DOHH2 (cell line): Measurements from ENCODE around the gene SPIN1.

ENCODE experiments used
- H3F3A ChIP-seq: fragments of 200-600 bp; sonication (generic), shearing (Covaris generic); 2 replicates; pipeline ENCODE4 v1.6.0; 2016; ENCODE audit warnings: antibody characterized with exemption, mild to moderate bottlenecking; ENCODE audit not compliant: control insufficient read depth, insufficient read depth
- H3K27ac ChIP-seq: fragments of 200-600 bp; sonication (generic); 2 replicates; pipeline ENCODE4 v1.5.1; 2014; ENCODE audit warnings: low read depth, mild to moderate bottlenecking, low read length, moderate library complexity
- H3K27me3 ChIP-seq: fragments of 200-600 bp; sonication (generic); 2 replicates; pipeline ENCODE4 v1.6.1; 2014; ENCODE audit warnings: mild to moderate bottlenecking, low read length, mixed read lengths; ENCODE audit not compliant: control insufficient read depth
- H3K36me3 ChIP-seq: fragments of 200-600 bp; sonication (generic); 2 replicates; pipeline ENCODE4 v1.6.1; 2014; ENCODE audit warnings: mild to moderate bottlenecking, low read length, moderate library complexity, mixed read lengths; ENCODE audit not compliant: control insufficient read depth
- H3K4me1 ChIP-seq: fragments of 200-600 bp; sonication (generic); 2 replicates; pipeline ENCODE4 v1.6.1; 2014; ENCODE audit warnings: mild to moderate bottlenecking, low read length, mixed read lengths; ENCODE audit not compliant: control insufficient read depth
- H3K4me2 ChIP-seq: fragments of 200-600 bp; sonication (generic); 2 replicates; pipeline ENCODE4 v1.6.0; 2014; ENCODE audit warnings: mild to moderate bottlenecking, low read length, moderate library complexity
- H3K4me3 ChIP-seq: fragments of 200-600 bp; sonication (generic); 2 replicates; pipeline ENCODE4 v1.5.1; 2014; ENCODE audit warnings: mild to moderate bottlenecking, low read length, mixed read lengths
- H3K79me2 ChIP-seq: fragments of 200-600 bp; sonication (generic); 2 replicates; pipeline ENCODE4 v1.6.1; 2014; ENCODE audit warnings: mild to moderate bottlenecking, low read length, mixed read lengths; ENCODE audit not compliant: control insufficient read depth
- H3K9me2 ChIP-seq: fragments of 200-600 bp; sonication (generic); replicated peaks from 2 replicates; pipeline ENCODE4 v1.6.1; 2014; ENCODE audit warnings: mild to moderate bottlenecking, low read length, mixed read lengths; ENCODE audit not compliant: control insufficient read depth
- H3K9me3 ChIP-seq: fragments of 200-600 bp; sonication (generic); 2 replicates; pipeline ENCODE4 v1.6.1; 2014; ENCODE audit warnings: antibody characterized with exemption, low read length, mixed read lengths; ENCODE audit not compliant: control insufficient read depth, insufficient read depth
- H4K20me1 ChIP-seq: fragments of 200-600 bp; sonication (generic); 2 replicates; pipeline ENCODE4 v1.6.0; 2014; ENCODE audit warnings: low read depth, mild to moderate bottlenecking, antibody characterized with exemption, low read length, moderate library complexity; ENCODE audit not compliant: control insufficient read depth, insufficient read depth
- CTCF ChIP-seq: fragments of 200-600 bp; sonication (generic); IDR thresholded peaks from one replicate; pipeline ENCODE4 v1.5.1; 2014; ENCODE audit warnings: antibody characterized with exemption, mild to moderate bottlenecking, low read depth, low read length; ENCODE audit not compliant: poor library complexity, severe bottlenecking
- EZH2phosphoT487 ChIP-seq: fragments of 200-600 bp; sonication (generic); IDR thresholded peaks from 2 replicates; pipeline ENCODE4 v1.6.1; 2017; ENCODE audit warnings: borderline replicate concordance, mild to moderate bottlenecking, antibody characterized with exemption, low read length, moderate library complexity, mixed read lengths

SPIN1 gene

GRCh38 chr9:88362681-88363080 is 25.6 kb upstream of the SPIN1 start:
- no peak overlapping the region for H3K4me2 ChIP-seq
- H3K4me1 ChIP-seq, result no peaks in the 10 kb centered on the region
- no peaks in the 10 kb centered on the region for H3K79me2 ChIP-seq
- H3K4me3 ChIP-seq, result no peak overlapping the region
- TF ChIP-seq EZH2phosphoT487 (no peak), CTCF (no peak)
- no peak overlapping the region for H3K27ac ChIP-seq
- H3F3A ChIP-seq, result no peaks in the 10 kb centered on the region
- no peaks in the 10 kb centered on the region for H3K9me3 ChIP-seq
- H3K27me3 ChIP-seq, result no peaks in the 10 kb centered on the region
- no peaks in the 10 kb centered on the region for H4K20me1 ChIP-seq
- no peaks in the 10 kb centered on the region for H3K36me3 ChIP-seq
- no peaks in the 10 kb centered on the region for H3K9me2 ChIP-seq

GRCh38 chr9:88363661-88364060 is 24.6 kb upstream of the SPIN1 start:
- no peaks in the 10 kb centered on the region for H3K27me3 ChIP-seq
- TF ChIP-seq CTCF, result no peak
- no peak for TF ChIP-seq EZH2phosphoT487
- no peaks in the 10 kb centered on the region for H3K79me2 ChIP-seq
- H3K27ac ChIP-seq, result no peak overlapping the region
- H3F3A ChIP-seq, result no peaks in the 10 kb centered on the region
- no peaks in the 10 kb centered on the region for H3K36me3 ChIP-seq
- H3K9me2 ChIP-seq, result no peaks in the 10 kb centered on the region
- no peaks in the 10 kb centered on the region for H4K20me1 ChIP-seq
- no peak overlapping the region for H3K4me2 ChIP-seq
- no peak overlapping the region for H3K4me3 ChIP-seq
- H3K4me1 ChIP-seq, result no peaks in the 10 kb centered on the region
- no peaks in the 10 kb centered on the region for H3K9me3 ChIP-seq

GRCh38 chr9:88364706-88365105 is 23.5 kb upstream of the SPIN1 start:
- Histone ChIP-seq H3K9me2 (no peaks in the 10 kb centered on the region), H3K9me3 (no peaks in the 10 kb centered on the region), H3K4me3 (no peak overlapping the region), H3K4me2 (no peak overlapping the region), H3K79me2 (no peaks in the 10 kb centered on the region), H3K36me3 (no peaks in the 10 kb centered on the region), H3K27ac (no peak overlapping the region), H3F3A (no peaks in the 10 kb centered on the region), H3K4me1 (no peaks in the 10 kb centered on the region), H4K20me1 (no peaks in the 10 kb centered on the region), H3K27me3 (no peaks in the 10 kb centered on the region)
- TF ChIP-seq CTCF, result no peak
- TF ChIP-seq EZH2phosphoT487, result no peak

GRCh38 chr9:88370346-88370745 is 17.9 kb upstream of the SPIN1 start:
- TF ChIP-seq CTCF (no peak), EZH2phosphoT487 (no peak)
- Histone ChIP-seq H4K20me1 (no peaks in the 10 kb centered on the region), H3K27me3 (no peaks in the 10 kb centered on the region; the same call in 1 of the 2 replicates), H3K4me3 (no peak overlapping the region), H3K9me2 (no peaks in the 10 kb centered on the region), H3K4me1 (no peaks in the 10 kb centered on the region), H3K27ac (no peak overlapping the region), H3K36me3 (no peaks in the 10 kb centered on the region), H3F3A (no peaks in the 10 kb centered on the region), H3K9me3 (no peaks in the 10 kb centered on the region), H3K4me2 (no peak overlapping the region), H3K79me2 (no peaks in the 10 kb centered on the region)
